MCF 10A (cell line): ENCODE data around the gene FFAR2. TPM values are rescaled to one million over a fixed set of nuclear protein-coding genes. Genes with fewer than 3 reads are reported as not detected.
A peak's percentile ranks its signal among the peaks of the same experiment; 100 is the strongest.
"Not testable (repeated sequence)": the region's sequence is repeated elsewhere in the genome, so short reads cannot be mapped to it uniquely, and the experiment has no call there.

Experiments used
- BruUV-seq: library from RNA; stranded (reverse); fragments of 400-500 nt; replicated peaks from 2 replicates; lab custom pipeline; 2021; lab: Mats Ljungman, UMichigan
- CTCF ChIA-PET: fragments of 300-600 bp; sonication (Branson Sonifier 250); formaldehyde crosslinking; extraction: SDS; loops from one replicate; lab custom pipeline; 2021; ENCODE audit warnings: antibody characterized with exemption, inconsistent platforms; lab: Yijun Ruan, JAX
- POLR2A ChIA-PET: fragments of 300-600, 350-650 bp; sonication (Branson Sonifier 250); formaldehyde crosslinking; extraction: SDS; loops from one replicate; lab custom pipeline; 2020; ENCODE audit warnings: antibody characterized with exemption, inconsistent platforms; lab: Yijun Ruan, JAX
- DNase-seq: peaks from one replicate; pipeline ENCODE4 v3.0.0-alpha.2; 2018; ENCODE audit not compliant: unreplicated experiment
- H3K27ac Mint-ChIP-seq: one replicate; pipeline ENCODE4 v1.8.0; 2022; ENCODE audit warnings: mild to moderate bottlenecking, low read depth, mixed read lengths; ENCODE audit not compliant: unreplicated experiment
- H3K27me3 Mint-ChIP-seq: one replicate; pipeline ENCODE4 v1.8.0; 2022; ENCODE audit warnings: mixed read lengths; ENCODE audit not compliant: insufficient read depth, unreplicated experiment
- H3K36me3 Mint-ChIP-seq: one replicate; pipeline ENCODE4 v1.8.0; 2022; ENCODE audit warnings: mild to moderate bottlenecking, moderate library complexity, mixed read lengths; ENCODE audit not compliant: insufficient read depth, unreplicated experiment
- H3K4me1 Mint-ChIP-seq: one replicate; pipeline ENCODE4 v1.8.0; 2022; ENCODE audit warnings: mixed read lengths; ENCODE audit not compliant: insufficient read depth, unreplicated experiment
- H3K4me3 Mint-ChIP-seq: one replicate; pipeline ENCODE4 v1.8.0; 2022; ENCODE audit warnings: mild to moderate bottlenecking, moderate library complexity, mixed read lengths; ENCODE audit not compliant: unreplicated experiment
- H3K9me3 Mint-ChIP-seq: one replicate; pipeline ENCODE4 v1.8.0; 2022; ENCODE audit warnings: mixed read lengths; ENCODE audit not compliant: unreplicated experiment
- CTCF ChIP-seq: fragments of 200-600 bp; IDR thresholded peaks from one replicate; pipeline ENCODE4 v1.8.0; 2022; ENCODE audit warnings: antibody characterized with exemption, mild to moderate bottlenecking; ENCODE audit not compliant: unreplicated experiment
- intact Hi-C: fragments of 100-400 bp; cut with micrococcal nuclease; formaldehyde crosslinking; loops from 2 replicates; pipeline ENCODE4 v1.14.1; 2022
- total RNA-seq: library from RNA; stranded (reverse); gene quantifications from 2 replicates; pipeline ENCODE4 v1.2.3, GENCODE V29; 2022

FFAR2 gene
- total RNA-seq, 1 experiment from 2014 or later: not detected

DNA sequence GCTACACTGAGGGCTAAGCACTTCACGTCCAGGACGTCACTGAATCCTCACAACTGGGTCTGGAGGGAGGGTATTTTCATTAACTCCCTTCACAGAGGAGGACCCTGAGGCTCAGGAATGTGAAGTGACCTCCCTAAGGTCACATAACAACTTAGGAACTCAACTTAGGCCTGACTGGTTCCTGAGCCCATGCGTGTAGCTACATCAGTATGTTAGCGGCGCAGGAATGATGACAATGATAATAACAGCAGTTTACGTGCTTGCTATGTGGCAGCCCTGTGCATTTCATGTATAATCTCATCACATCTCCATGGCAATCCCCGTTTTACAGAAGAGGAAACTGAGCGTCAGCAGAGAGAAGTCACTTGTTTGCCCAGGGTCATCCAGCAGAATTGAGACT lies 23.9 kb downstream of the FFAR2 start:
- H3K36me3 Mint-ChIP-seq: no peaks in the 10 kb centered on the region
- no peak overlapping the region for H3K4me3 Mint-ChIP-seq
- H3K9me3 Mint-ChIP-seq: no peaks in the 10 kb centered on the region
- DNase-seq: no peak
- no peaks in the 10 kb centered on the region for H3K27me3 Mint-ChIP-seq
- no peaks in the 10 kb centered on the region for H3K4me1 Mint-ChIP-seq
- intact Hi-C loops: no loop called here
- no peak overlapping the region for H3K27ac Mint-ChIP-seq
- BruUV-seq: no TSS peak
- ChIA-PET POLR2A (no interaction called here), CTCF (interaction anchor here (0.6 to 9.0 kb wide), 4 partner anchors 10 to 207 kb away, joined by 3 to 143 read pairs (median 7); partner anchors contain the start of gene FFAR3)
- TF ChIP-seq CTCF: no peak

DNA sequence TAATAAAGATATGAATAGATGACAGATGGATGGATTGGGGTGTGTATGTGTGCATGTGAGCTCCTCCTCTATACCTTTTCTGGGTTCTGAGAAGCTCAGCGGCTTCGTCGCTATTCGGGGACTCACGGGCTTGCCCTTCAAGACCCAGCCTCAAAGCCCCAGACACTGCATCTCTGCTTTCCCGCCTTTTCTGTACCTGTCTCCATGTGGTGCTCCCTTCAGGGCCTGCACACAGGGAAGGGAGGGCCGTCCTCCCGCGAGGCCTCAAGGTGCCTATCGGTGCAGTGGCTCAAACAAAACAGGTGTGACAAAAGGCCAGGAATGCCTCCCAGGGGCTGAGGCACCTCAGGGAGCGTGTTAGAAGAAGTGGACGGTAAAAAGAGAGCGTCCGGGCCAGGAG lies 26.0 kb downstream of the FFAR2 start:
- intact Hi-C loops: no loop called here
- Mint-ChIP-seq H3K4me3 (no peak overlapping the region), H3K4me1 (no peaks in the 10 kb centered on the region), H3K27ac (no peak overlapping the region), H3K27me3 (no peaks in the 10 kb centered on the region), H3K36me3 (no peaks in the 10 kb centered on the region), H3K9me3 (no peaks in the 10 kb centered on the region)
- BruUV-seq: no TSS peak
- TF ChIP-seq CTCF: no peak
- CTCF ChIA-PET: interaction anchor here (2.1 to 9.0 kb wide), 2 partner anchors 21 to 119 kb away, joined by 9 to 143 read pairs; partner anchors contain the start of gene FFAR3
- POLR2A ChIA-PET: interaction anchor here (0.6 kb wide), 1 partner anchor 97 kb away, joined by 3 read pairs; no protein-coding TSS in a partner anchor
- DNase-seq: no peak

GRCh38 chr19:35474594-35474993 lies 26.5 kb downstream of the FFAR2 start:
- POLR2A ChIA-PET, intact Hi-C loops, H3K27me3 Mint-ChIP-seq, H3K36me3 Mint-ChIP-seq, H3K4me1 Mint-ChIP-seq, DNase-seq, BruUV-seq, H3K4me3 Mint-ChIP-seq, H3K27ac Mint-ChIP-seq, H3K9me3 Mint-ChIP-seq: not testable (repeated sequence)
- CTCF ChIA-PET: interaction anchor here (2.1 kb wide), 1 partner anchor 21 kb away, joined by 9 read pairs; no protein-coding TSS in a partner anchor

- H3K27ac Mint-ChIP-seq: no peak overlapping the region
- ChIA-PET CTCF (interaction anchor here (1.1 kb wide), 1 partner anchor 142 kb away, joined by 3 read pairs; no protein-coding TSS in a partner anchor), POLR2A (no interaction called here)
- no peaks in the 10 kb centered on the region for H3K4me1 Mint-ChIP-seq
- peak; percentile 18 for TF ChIP-seq CTCF
- no peaks in the 10 kb centered on the region for H3K9me3 Mint-ChIP-seq
- DNase-seq: no peak
- peaks cover 7% of the 10 kb centered on the region for H3K27me3 Mint-ChIP-seq
- no peak overlapping the region for H3K4me3 Mint-ChIP-seq
- no TSS peak for BruUV-seq
- no peaks in the 10 kb centered on the region for H3K36me3 Mint-ChIP-seq
- intact Hi-C loops: no loop called here
These were observed 28.1 kb downstream of the FFAR2 start for GRCh38 chr19:35476149-35476548.
